DND-41 (cell line): Measurements from ENCODE around the gene ST14.

Experiments used
- ATAC-seq: fragments of 200-7000 bp; cut with Tn5 transposase; 3 replicates; pipeline ENCODE4 v1.9.1; 2021; ENCODE audit warnings: low read depth; ENCODE audit not compliant: insufficient read depth
- DNase-seq: peaks from one replicate; pipeline ENCODE4 v3.0.0-alpha.2; 2020
- H2AFZ ChIP-seq: 2 replicates; pipeline ENCODE4 v1.6.0; 2012; ENCODE audit warnings: low read depth, low read length
- H3K27ac ChIP-seq: 2 replicates; pipeline ENCODE4 v1.5.1; 2012; ENCODE audit warnings: low read length, inconsistent platforms
- H3K27me3 ChIP-seq: fragments of 200-600 bp; sonication (generic); 2 replicates; pipeline ENCODE4 v1.6.0; 2012; ENCODE audit warnings: low read length, mild to moderate bottlenecking, inconsistent platforms; ENCODE audit not compliant: insufficient read depth, poor library complexity
- H3K36me3 ChIP-seq: 2 replicates; pipeline ENCODE4 v1.5.1; 2012; ENCODE audit warnings: low read length, inconsistent platforms; ENCODE audit not compliant: insufficient read depth
- H3K4me1 ChIP-seq: 2 replicates; pipeline ENCODE4 v1.5.1; 2012; ENCODE audit warnings: mild to moderate bottlenecking, low read length; ENCODE audit not compliant: insufficient read depth
- H3K4me2 ChIP-seq: 2 replicates; pipeline ENCODE4 v1.6.0; 2012; ENCODE audit warnings: mild to moderate bottlenecking, moderate library complexity, low read length, inconsistent platforms; ENCODE audit not compliant: insufficient read depth
- H3K4me3 ChIP-seq, 2 experiments: fragments of 200-600 bp in 1 of 2; shearing (Covaris generic) in 1 of 2; 2 replicates each; pipeline ENCODE4 v1.5.1; 2012 to 2016; ENCODE audit warnings: inconsistent platforms in 2 of 2, low read length in 2 of 2, mild to moderate bottlenecking in 2 of 2, low read depth in 1 of 2, moderate library complexity in 1 of 2
- H3K79me2 ChIP-seq: 2 replicates; pipeline ENCODE4 v1.6.0; 2012; ENCODE audit warnings: low read length, inconsistent platforms; ENCODE audit not compliant: insufficient read depth
- H3K9ac ChIP-seq: 2 replicates; pipeline ENCODE4 v1.6.0; 2012; ENCODE audit warnings: low read depth, mild to moderate bottlenecking, inconsistent platforms, low read length, moderate library complexity
- H3K9me3 ChIP-seq: 2 replicates; pipeline ENCODE4 v1.5.1; 2012; ENCODE audit warnings: low read length, moderate library complexity, mild to moderate bottlenecking, inconsistent platforms; ENCODE audit not compliant: insufficient read depth, severe bottlenecking
- H4K20me1 ChIP-seq: 2 replicates; pipeline ENCODE4 v1.6.0; 2012; ENCODE audit warnings: low read length; ENCODE audit not compliant: insufficient read depth
- CTCF ChIP-seq: IDR thresholded peaks from 2 replicates; pipeline ENCODE4 v1.5.1; 2012; ENCODE audit warnings: borderline replicate concordance, low read length, moderate library complexity, mild to moderate bottlenecking; ENCODE audit not compliant: poor library complexity, severe bottlenecking; ENCODE audit errors: extremely low read depth
- EZH2 ChIP-seq: IDR thresholded peaks from 3 replicates; pipeline ENCODE4 v1.6.1; 2012; ENCODE audit warnings: borderline replicate concordance, low read depth, mild to moderate bottlenecking, moderate library complexity, low read length, inconsistent platforms; ENCODE audit not compliant: severe bottlenecking

ST14 gene

GRCh38 chr11:130137999-130138398 lies 21.6 kb upstream of the ST14 start:
- no peaks in the 10 kb centered on the region for H4K20me1 ChIP-seq
- TF ChIP-seq CTCF (no peak), EZH2 (no peak)
- no peak overlapping the region for H2AFZ ChIP-seq
- peaks cover 66% of the 10 kb centered on the region for H3K36me3 ChIP-seq
- H3K79me2 ChIP-seq: no peaks in the 10 kb centered on the region
- ATAC-seq (no peak), DNase-seq (no peak)
- H3K27ac ChIP-seq: no peak overlapping the region
- H3K4me2 ChIP-seq: no peak overlapping the region
- H3K27me3 ChIP-seq: no peaks in the 10 kb centered on the region
- H3K9ac ChIP-seq: no peak overlapping the region
- H3K9me3 ChIP-seq: no peaks in the 10 kb centered on the region
- no peak overlapping the region for H3K4me3 ChIP-seq
- H3K4me1 ChIP-seq: no peaks in the 10 kb centered on the region

GRCh38 chr11:130139401-130139800 lies 20.2 kb upstream of the ST14 start:
- Histone ChIP-seq H3K4me2 (no peak overlapping the region), H3K9ac (no peak overlapping the region), H3K9me3 (no peaks in the 10 kb centered on the region), H3K27me3 (no peaks in the 10 kb centered on the region), H2AFZ (no peak overlapping the region), H3K4me3 (no peak overlapping the region), H3K27ac (no peak overlapping the region), H3K79me2 (no peaks in the 10 kb centered on the region), H4K20me1 (no peaks in the 10 kb centered on the region), H3K4me1 (no peaks in the 10 kb centered on the region), H3K36me3 (peaks cover 65% of the 10 kb centered on the region)
- TF ChIP-seq CTCF: no peak
- TF ChIP-seq EZH2: no peak
- no peak for ATAC-seq
- no peak for DNase-seq

GRCh38 chr11:130141561-130142341 lies 17.8 kb upstream of the ST14 start:
- H3K36me3 ChIP-seq: peaks cover 65% of the 10 kb centered on the region
- no peak overlapping the region for H3K4me2 ChIP-seq
- H4K20me1 ChIP-seq: no peaks in the 10 kb centered on the region

More at GRCh38 chr11:130141561-130142341, 17.8 kb upstream of the ST14 start:
- H3K4me3 ChIP-seq: no peak overlapping the region
- H3K9ac ChIP-seq: no peak overlapping the region
- H3K27ac ChIP-seq: no peak overlapping the region
- no peak overlapping the region for H2AFZ ChIP-seq
- no peak for TF ChIP-seq EZH2
- no peak for TF ChIP-seq CTCF
- no peaks in the 10 kb centered on the region for H3K27me3 ChIP-seq
- DNase-seq (no peak), ATAC-seq (no peak)
- H3K4me1 ChIP-seq: no peaks in the 10 kb centered on the region
- H3K79me2 ChIP-seq: no peaks in the 10 kb centered on the region
- no peaks in the 10 kb centered on the region for H3K9me3 ChIP-seq
